DMS114 treated with DMSO at 0.1 percent for 48 hours (cell line): ENCODE results near the gene AGFG2.
"Not testable (repeated sequence)": the region's sequence is repeated elsewhere in the genome, so short reads cannot be mapped to it uniquely, and the experiment has no call there.

Experiments
- DNase-seq: peaks from one replicate; lab custom pipeline; 2025; ENCODE audit not compliant: unreplicated experiment; lab: John Stamatoyannopoulos, UW

The AGFG2 gene

DNA sequence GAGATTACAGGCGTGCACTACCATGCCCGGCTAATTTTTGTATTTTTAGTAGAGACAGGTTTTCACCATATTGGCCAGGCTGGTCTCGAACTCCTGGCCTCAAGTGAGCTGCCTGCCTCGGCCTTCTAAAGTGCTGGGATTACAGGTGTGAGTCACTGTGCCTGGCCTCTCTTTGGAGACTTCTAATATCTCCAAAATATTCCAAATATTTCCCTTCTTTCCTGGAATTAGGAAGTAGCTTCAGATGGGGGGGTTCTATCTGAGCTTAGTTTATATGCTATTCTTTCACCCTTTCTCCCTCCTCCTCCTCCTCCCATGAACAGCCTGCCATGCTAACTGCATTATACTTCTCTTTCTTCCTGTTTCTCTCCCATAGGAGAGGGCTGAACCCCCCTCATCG lies 9.4 kb downstream of the AGFG2 start:
- DNase-seq: not testable (repeated sequence)

DNA sequence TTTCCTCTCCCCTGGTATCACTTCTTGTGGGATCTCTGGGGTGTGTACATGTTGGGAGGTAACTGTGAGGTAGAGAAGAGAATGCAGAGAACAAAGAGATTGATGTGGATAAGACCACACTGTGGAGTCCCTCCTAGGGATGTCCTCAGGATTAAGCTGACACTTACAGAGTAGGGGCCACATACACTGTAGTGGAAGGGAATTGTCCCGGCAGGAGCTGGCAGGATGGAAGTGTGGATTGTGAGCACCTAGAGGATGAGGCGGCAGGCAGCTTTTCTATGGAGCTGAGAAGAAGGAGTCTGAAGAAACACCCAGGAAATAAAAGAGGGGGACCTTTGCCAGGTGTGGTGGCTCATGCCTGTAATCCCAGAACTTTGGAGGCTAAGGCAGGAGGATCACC lies 13.5 kb downstream of the AGFG2 start:
- no peak for DNase-seq

DNA sequence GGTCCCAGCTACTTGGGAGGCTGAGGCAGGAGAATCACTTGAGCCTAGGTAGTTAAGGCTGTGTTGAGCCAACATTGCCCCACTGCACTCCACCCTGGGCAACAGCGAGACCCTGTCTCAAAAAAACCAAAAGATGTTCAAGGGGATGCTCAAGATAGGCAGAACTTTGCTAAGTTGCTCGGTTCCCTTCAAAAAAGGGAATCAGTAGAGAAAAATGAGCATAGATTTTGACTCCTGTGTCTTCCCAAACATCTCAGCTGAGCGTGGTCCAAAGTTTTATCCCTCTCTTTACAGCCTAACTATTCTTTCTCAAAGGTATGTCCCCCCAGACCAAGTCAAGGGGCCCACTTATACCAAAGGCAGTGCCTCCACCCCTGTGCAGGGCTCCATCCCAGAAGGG lies 14.0 kb downstream of the AGFG2 start:
- no peak for DNase-seq

DNA sequence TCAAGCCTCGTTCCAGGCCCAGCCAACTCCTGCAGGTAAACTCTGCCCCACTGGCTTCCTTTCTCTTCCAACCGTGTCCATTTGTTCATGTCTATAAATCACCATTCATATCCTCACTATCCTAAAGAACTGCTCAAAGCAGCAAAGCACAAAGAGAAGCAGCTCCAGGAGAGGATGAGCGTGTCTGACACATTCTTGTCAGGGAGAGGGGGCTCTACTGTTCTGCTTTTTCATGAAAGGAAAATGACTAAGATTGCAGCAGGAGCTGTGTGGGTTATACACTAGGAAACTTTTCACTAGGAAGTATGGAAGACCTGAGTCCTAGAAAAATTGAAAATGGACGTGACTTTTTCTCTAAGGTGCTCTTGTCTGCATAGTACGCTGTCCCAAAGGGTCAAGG lies 16.7 kb downstream of the AGFG2 start:
- no peak for DNase-seq

DNA sequence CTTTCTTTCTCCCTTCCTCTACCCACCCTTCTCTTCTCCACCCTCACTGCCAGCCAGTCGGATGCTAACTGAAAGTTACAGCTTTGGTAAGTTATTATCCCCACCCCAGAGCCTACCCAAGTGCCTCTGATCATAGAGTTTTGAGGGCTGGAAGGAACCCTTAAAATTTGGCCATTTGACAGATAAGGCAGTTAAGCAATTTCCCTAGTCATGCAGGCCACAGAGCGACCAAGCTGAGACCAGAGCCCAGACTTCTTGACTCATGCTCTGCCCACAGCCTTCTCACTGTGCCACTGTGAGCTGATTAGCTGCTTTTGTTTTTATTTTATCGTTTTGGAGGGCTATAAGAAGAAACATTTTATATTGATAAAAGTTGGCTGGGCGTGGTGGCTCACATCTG lies 17.5 kb downstream of the AGFG2 start:
- no peak for DNase-seq

DNA sequence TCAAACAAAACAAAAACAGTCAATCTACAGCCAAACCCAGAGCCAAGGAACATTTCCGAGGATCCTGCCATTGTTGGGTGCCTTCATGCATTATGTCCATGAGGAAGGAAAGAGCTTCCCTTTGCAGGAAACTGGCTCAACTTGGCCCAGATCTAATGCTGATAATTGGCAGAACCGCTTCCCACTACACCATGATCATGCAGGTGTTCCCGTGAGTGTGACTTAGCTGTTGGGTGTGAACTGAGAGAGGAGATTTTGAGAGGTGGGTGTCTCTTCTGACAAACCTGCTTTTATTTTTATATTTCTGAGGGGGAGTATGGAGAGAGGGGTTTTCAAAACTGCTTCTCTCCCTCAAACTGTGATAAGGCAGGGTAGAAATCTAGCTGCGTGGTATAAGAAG lies 20.1 kb downstream of the AGFG2 start:
- DNase-seq: no peak

DNA sequence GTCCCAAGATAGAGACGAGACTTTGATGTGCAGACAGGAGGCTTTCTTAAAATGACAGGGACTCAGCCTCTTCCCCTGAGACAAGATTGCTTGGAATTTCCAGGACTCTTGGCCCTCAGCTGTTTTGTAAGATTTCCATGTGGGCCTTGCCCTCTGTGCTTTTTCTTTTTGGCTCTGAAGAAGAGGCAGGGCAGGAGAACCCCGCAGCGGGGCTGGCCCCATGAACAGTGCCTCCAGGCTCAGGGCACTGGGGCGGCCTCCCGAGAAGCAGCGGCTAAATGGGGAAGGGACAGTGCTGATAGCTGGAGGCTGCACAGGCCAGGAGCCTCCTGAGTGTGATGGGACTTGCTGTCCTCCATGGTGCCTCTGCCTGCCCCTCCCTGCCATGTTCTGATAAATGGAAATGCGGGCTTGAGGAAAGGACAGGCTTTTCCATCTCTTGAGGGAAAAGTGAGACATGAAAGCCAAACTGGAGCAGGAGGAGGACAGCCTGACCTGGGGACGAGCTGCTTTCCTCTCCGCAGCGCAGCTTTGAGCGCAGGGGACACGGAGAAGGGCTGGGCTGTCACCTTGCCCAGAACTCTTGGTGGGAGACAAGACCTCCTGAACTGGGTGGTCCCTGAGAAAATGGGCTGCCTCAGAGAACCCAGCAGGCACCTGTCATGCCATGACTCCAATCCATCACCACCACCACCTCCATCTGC lies 22.6 kb downstream of the AGFG2 start:
- no peak for DNase-seq

DNA sequence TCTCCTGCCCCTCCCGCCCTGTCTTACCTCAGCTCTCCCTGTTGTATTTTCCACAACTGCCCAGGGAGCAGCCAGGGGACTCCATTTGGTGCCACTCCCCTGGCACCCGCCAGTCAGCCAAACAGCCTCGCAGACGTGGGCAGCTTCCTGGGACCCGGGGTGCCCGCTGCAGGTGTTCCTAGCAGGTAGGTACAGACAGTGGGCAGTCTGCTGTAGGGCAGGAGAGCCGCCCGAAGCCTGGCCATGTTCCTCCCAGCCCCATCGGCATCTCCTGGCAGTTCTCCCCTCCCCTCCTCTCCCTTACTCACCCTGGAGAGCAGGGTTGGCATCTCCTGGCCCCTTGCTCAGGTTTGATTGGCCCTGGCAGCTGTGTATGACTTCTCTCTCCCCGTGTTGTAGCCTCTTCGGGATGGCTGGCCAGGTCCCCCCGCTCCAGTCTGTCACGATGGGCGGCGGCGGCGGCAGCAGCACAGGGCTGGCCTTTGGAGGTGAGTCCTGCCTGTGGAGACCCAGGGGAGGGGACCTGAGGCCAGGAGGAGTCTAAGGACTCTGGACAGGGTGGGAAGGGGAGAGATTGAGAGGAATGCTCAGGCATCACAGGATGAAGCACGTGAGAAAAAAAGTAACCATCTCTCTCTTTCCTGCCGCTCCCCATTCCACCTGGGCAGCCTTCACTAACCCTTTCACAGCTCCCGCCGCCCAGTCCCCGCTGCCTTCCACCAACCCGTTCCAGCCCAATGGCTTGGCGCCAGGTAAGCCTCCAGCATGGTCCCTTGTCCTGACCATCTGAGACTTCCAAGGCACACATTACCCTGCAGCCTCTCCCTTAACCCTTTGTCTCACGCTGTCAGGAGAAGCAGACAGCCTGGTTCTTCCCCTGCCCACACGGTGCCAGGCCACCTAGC lies 23.4 kb downstream of the AGFG2 start:
- no peak for DNase-seq

DNA sequence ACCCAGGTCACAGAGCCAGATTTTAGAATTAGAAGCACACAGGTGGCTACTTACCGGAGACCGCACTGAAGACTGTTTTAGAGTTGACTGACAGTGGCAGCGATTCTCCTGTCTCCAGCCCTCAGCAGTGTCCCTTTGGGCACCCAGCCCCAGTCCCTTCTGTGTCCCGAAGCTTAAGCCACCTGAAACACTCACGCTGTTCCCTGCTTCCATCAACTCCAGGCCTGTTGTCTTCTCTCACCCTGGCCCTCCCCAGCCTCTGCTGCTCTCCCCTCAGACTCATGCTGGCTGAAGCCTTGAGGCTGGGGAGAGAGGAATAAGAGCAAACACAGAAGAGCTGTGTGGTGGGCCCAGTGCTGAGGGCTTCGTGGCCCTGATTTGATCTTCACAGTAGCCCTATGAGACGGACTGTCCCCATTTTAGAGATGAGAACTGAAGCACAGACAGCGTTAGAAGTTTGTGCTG lies 24.1 kb downstream of the AGFG2 start:
- no peak for DNase-seq

DNA sequence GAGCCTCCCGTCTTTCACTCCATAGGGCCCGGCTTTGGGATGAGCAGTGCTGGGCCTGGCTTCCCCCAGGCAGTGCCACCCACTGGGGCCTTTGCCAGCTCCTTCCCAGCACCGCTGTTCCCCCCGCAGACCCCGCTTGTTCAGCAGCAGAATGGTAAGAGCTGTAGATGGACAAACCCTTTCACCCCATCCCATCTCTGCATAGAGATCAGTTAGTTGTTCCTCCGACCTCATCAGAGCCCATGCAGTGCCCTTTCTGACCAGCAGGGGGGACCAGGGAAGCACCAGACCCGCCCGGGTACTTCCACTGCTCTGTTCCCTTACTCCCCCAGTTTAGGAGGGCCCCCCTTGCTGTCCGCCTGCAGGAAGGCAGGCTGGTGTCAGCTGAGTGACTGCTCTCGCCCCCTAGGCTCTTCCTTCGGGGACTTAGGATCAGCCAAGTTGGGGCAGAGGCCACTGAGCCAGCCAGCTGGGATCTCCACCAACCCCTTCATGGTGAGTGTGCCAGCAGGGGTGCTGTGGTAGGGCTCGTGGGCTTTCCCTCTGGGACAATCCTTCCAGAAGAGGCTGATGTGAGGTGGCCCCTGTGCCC lies 24.9 kb downstream of the AGFG2 start:
- peak; percentile 18 for DNase-seq

DNA sequence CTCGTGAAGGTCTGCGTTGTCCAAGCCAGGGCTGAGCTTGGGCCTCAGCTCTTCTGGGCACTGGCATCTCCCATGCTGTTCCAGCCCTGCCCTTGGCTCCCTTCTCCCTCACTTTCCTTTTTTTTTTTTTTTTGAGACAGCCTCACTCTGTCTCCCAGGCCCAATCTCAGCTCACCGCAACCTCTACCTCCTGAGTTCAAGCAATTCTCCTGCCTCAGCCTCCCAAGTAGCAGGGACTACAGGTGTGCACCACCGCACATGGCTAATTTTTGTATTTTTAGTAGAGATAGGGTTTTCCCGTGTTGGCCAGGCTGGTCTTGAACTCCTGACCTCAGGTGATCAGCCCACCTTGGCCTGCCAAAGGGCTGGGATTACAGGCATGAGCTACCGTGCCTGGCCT lies 25.4 kb downstream of the AGFG2 start:
- DNase-seq: not testable (repeated sequence)

DNA sequence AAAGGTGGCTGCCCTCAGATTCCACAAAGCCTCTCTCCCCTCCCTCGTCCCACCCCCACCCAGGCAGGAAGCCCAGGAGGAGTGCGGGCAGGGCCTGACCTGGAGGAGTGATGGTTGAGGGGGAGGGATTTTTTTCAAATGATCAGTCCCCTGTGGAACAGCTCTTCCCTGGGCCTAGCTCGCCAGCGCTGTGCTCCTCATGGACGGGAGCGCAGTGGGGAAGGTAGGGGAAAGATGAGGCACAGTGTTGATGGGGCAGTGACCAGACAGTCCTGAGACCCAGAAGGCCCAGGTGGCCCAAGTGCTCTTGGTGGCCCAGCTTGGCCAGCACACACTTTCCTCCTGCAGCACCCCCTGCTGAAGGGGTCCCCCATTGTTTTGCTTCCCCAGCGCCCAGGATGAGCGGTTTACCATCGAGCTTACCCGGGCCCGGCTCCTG lies 26.1 kb downstream of the AGFG2 start:
- DNase-seq: no peak

DNA sequence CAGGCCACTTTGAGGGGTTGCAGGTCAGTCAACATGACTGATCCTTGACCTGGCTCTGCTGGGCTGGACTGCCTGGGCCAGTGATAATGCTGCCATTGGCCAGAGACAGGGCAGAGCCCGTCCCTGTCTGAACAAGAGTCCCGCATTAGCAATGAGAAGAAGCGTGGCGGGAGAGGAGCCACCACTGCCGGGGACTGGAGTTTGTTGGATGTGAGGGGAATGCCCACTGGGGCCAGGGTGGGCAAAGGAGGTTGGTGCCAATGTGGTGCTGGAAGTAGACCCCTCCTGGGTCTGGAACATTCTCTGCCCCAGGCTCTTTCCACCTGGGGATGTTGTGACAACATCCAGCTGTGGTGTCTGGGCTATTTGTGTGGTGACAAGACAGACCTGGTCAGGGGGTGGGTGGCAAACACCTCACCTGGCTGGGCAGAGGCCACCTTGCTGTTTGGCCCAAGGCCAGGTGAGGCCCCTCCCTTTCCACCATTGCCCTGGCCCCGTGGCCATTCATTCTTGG lies 27.1 kb downstream of the AGFG2 start:
- DNase-seq: no peak

DNA sequence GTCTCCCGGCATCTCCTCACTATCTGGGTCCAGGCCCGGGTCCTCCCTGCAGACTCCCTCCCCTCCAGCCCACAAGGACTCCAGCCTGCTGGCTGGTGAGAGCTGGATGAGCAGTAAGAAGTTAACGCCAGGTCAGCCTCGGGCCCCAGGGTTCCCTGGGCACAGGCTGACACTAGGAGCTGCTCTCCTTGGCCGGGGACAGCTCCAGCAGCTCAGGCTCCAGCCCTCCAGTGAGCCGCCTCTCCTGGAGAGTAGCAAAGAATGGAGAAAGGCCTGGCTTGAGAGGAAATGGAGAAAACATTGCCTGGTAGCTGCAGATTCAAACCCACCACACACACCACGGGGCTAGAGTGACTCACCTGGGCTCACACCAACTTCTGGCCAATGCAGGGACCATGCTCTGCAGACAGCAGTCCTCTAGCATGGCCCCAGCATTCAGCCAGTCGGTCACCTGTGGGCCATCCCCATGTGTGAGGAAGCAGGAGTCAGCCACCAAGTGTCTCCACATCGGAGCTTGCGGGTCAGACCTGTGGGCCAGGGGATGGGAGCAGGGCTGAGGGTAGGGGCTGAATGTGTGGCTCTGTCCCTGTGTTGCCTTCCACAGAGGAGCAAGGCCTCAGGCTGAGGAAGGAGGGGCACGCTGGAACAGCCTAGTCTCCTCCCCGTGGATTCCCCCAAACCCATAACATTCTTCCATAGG lies 28.2 kb downstream of the AGFG2 start:
- no peak for DNase-seq

DNA sequence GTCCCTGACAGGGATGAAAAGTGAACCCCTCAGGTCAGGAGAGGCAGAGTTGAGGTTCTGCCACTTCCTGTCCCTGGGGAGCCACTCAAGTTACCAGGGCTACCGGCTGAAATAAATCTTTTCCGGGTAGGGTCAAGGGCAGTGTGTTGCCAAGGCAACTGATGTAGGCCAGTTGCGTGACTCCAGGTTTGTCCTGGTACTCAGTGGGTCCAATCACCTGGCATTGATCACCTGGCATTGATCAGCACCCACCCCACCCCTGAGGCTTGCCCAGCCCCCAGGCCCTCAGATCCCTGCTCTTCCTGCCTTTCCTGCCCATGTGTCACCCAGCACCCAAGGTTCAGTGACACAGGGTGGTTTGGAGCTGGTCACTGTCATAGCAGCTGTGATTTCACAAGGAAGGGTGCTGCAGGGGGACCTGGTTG lies 28.8 kb downstream of the AGFG2 start:
- DNase-seq: no peak

DNA sequence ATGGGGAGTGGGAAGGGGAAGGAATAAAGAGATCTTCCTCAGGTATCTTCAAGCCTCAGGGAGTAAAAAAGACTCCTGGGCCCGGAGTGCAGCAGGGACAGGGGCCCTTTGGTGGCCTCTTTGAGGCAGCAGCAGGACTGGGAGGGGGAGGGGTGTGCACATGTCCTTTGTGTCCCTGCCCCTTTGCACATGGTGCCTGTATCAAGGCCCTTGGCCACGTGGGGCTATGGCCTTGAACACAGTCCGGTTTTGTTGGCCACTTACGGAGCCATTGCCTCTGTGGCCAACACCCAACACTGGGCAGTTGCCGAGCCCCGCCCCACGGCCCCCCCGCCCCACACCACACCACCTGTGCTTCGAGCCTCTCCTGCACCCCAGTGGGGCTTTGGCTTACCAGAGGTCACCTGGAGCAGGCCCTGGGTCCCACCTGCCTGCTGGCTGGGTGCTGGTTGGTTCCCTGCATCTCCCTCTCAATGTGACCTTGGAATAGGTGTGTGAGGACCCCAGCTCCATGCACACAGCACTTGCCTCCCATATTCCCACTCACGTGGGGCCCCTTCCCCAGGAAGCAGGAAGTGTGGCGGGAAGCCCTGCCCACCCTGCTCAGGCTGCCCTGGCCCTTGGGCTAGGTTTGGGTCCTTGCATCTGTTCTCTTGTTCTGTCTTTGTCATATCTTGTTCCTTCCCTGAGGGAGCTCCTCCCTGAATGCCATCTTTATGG lies 29.3 kb downstream of the AGFG2 start:
- no peak for DNase-seq

DNA sequence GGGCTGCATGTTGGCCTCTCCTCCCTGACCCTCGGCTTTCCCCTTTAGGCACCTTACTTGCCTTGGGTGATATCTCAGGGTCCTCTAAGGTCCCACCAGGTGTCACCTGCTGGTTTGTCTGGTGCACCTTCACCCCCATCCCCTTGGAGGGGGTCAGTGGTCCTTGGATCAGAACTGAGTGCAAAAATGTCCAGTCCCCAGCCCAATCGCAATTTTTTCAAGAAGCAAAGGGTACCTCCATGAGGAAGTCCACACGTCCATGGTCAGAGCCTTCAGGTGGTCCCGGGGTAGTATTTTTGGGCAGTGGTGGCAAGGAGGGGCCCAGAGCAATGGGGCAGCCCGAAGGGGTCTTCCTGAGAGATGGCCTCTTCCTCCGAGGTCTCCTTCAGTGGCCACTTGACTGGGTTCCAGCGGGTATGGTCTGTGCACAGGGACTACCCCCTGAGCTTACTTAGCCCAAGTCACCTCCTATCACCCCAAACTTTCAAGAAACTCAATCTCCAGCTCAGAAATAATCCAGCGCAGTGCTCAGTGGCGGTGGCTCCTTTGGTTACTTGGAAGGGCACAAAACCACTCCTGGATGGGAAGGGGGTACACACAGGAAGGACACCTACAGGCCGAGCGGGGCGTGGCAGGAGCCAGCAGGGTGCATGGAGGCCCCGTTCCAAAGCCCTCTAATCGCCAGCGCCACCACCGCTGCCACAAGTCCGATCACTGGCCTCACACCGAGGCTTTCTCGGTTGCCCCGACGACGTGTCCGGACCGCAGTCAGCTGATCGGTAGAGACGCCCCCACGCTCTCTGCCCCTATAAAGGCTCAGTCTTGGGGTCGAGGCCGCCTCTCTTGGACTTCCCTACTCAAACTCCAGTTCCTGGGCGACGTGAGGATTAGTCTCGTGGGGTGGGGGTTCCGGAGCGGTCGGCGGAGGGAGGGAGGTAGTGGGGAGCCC lies 30.2 kb downstream of the AGFG2 start:
- no peak for DNase-seq

DNA sequence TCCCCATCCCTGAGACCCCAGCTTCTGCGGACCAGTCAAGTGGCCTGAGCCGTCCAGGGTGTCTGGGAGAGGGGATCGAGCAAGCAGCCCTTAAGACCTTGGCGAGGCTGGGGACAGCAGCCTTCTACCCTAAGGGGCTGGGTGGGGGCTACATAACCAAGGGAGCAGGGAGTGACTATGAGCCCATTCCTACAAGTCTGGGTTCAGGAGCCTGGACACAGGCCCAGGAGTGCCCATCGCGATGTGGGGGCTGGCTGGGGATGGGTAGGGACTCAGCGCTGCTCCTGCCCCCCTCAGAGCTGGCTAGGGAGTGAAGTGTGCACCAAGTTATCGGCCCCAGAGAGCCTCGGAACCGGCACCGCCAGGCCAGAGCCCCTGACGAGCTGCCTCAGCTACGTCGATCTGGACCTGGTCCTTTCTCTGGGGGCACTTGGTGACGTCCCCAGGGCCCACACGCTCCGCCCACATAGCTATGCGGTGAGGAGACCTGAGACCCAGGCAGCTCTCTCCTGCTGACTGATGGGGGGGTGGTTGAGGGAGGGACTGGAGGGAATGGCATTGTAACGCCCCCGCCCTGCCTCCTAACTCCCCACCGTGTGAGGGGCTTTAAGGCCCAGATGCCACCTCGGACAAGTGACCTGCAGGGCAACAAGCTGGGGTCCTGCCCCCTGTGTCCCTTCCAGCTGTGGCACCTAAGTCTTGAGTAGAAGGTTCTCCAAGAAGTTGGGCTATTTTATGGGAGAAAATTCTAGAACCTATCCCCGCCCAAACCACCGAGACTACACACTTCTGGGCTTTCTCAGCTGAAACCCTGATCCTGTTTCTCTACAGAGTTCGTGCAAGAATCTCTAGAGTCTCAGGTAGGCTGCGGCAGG lies 32.2 kb downstream of the AGFG2 start:
- no peak for DNase-seq

DNA sequence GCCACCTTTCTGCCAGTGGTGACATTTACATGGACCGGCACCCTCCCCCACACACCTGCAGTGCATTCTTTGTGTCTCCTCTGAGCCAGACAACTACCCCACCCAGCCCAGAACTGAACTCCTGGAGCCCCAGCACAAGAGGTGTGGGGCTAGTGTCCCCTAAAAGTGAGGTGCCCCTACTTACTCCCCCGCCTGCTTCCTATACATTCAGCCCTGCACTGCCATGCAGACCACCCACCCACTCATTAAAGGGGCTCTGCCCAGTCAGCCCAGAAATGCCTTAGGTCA lies 32.8 kb downstream of the AGFG2 start:
- no peak for DNase-seq
